Progenitor cell of endocrine pancreas (in vitro differentiated cells): Measurements from ENCODE around the gene GAGE12D. TPM values are rescaled to one million over a fixed set of nuclear protein-coding genes. Genes with fewer than 3 reads are reported as not detected.

Source experiments
- total RNA-seq: library from RNA; stranded (reverse); gene quantifications from 2 replicates; pipeline ENCODE4 v1.2.1, GENCODE V29; 2021

Gene GAGE12D
- total RNA-seq, 1 donor from 2014 or later: not detected

Other genes with a start within 250 kb of the GAGE12D start
- not detected in 2 replicates for gene GAGE10, start 238.1 kb upstream of the GAGE12D start, total RNA-seq
- gene GAGE12J, start 219.7 kb upstream of the GAGE12D start, total RNA-seq: not detected in 2 replicates
- gene GAGE13, start 210.2 kb upstream of the GAGE12D start, total RNA-seq: not detected in 2 replicates
- gene GAGE12C, start 9.6 kb upstream of the GAGE12D start, total RNA-seq: not detected in 2 replicates
- not detected in 2 replicates for gene GAGE12E, start 9.6 kb downstream of the GAGE12D start, total RNA-seq
- not detected in 2 replicates for gene GAGE12F, start 19.1 kb downstream of the GAGE12D start, total RNA-seq
- gene GAGE12G, start 28.7 kb downstream of the GAGE12D start, total RNA-seq: not detected in 2 replicates
- not detected in 2 replicates for gene GAGE12H, start 38.2 kb downstream of the GAGE12D start, total RNA-seq
- gene GAGE2A, start 47.8 kb downstream of the GAGE12D start, total RNA-seq: not detected in 2 replicates
- gene GAGE1, start 57.3 kb downstream of the GAGE12D start, total RNA-seq: not detected in 2 replicates
- not detected in 2 replicates for gene PAGE1, start 154.3 kb downstream of the GAGE12D start, total RNA-seq